Measurements from ENCODE around the gene EIF4G1. TPM values are rescaled to one million over a fixed set of nuclear protein-coding genes. Genes with fewer than 3 reads are reported as not detected.
"Not testable (repeated sequence)": the region's sequence is repeated elsewhere in the genome, so short reads cannot be mapped to it uniquely, and the experiment has no call there.

EIF4G1 gene
- total RNA-seq, 1 experiment from 2014 or later: 496 TPM

GRCh38 chr3:184339451-184340135 lies 25.2 kb downstream of the EIF4G1 start:
- Histone ChIP-seq H3K79me2 (ENCODE audit: insufficient read depth, low read length) (peaks cover 22% of the 10 kb centered on the region; the same call in 1 of the 2 replicates), H3K4me1 (ENCODE audit: control insufficient read depth in 1 of 2, insufficient read depth in 2 of 2, low read length in 2 of 2) (peaks cover 2 to 29% of the 10 kb centered on the region in 2 experiments; a peak in 3 of 4 replicates)
- RAD21 ChIA-PET (ENCODE audit: low non-redundant PET in 1 of 2, low total read pairs in 2 of 2, uncharacterized antibody in 2 of 2, unreplicated experiment in 2 of 2); POLR2A ChIA-PET; DNase-seq (ENCODE audit: low read depth, low spot score); BruUV-seq (replicated peaks); H3K9me2 ChIP-seq (ENCODE audit: insufficient read depth); H3K4me3 ChIP-seq (replicated peaks in 1 of 2; ENCODE audit: low read depth in 1 of 2, low read length in 2 of 2); intact Hi-C loops (cut with micrococcal nuclease); ATAC-seq; H3K4me2 ChIP-seq (ENCODE audit: low read length); H3K9me3 ChIP-seq (ENCODE audit: control insufficient read depth in 1 of 2, insufficient read depth in 1 of 2, low read depth in 1 of 2, low read length in 2 of 2); H3K27ac ChIP-seq (ENCODE audit: low read depth, low read length); CTCF ChIA-PET; H3K27me3 ChIP-seq (ENCODE audit: insufficient read depth, low read length); H2AFZ ChIP-seq (ENCODE audit: low read depth, low read length, poor library complexity, severe bottlenecking); H4K20me1 ChIP-seq (ENCODE audit: insufficient read depth); H3K9ac ChIP-seq (ENCODE audit: low read length); H3K36me3 ChIP-seq (ENCODE audit: control insufficient read depth in 1 of 2, insufficient read depth in 2 of 2, low read length in 2 of 2): not testable (repeated sequence)

- no peak overlapping the region for H3K27ac ChIP-seq (ENCODE audit: low read depth, low read length)
- POLR2A ChIA-PET: no interaction called here
- CTCF ChIA-PET: no interaction called here
- no peak overlapping the region for H3K9ac ChIP-seq (ENCODE audit: low read length)
- H3K4me3 ChIP-seq (replicated peaks in 1 of 2; ENCODE audit: low read depth in 1 of 2, low read length in 2 of 2): no peak overlapping the region
- H3K4me1 ChIP-seq (ENCODE audit: control insufficient read depth in 1 of 2, insufficient read depth in 2 of 2, low read length in 2 of 2): peaks cover 11 to 24% of the 10 kb centered on the region in 2 experiments
- H3K9me2 ChIP-seq (ENCODE audit: insufficient read depth): no peaks in the 10 kb centered on the region
- ATAC-seq (no peak), DNase-seq (ENCODE audit: low read depth, low spot score) (no peak)
- H4K20me1 ChIP-seq (ENCODE audit: insufficient read depth): no peaks in the 10 kb centered on the region
- intact Hi-C loops (cut with micrococcal nuclease): no loop called here
- no peak for TF ChIP-seq ZFX (IDR thresholded peaks at IDR 0.05)
- no peak for TF ChIP-seq EZH2phosphoT487 (IDR thresholded peaks at IDR 0.05; ENCODE audit: borderline replicate concordance)
- no peak for TF ChIP-seq FOSL1 (IDR thresholded peaks at IDR 0.05; ENCODE audit: low read depth)
- H3K27me3 ChIP-seq (ENCODE audit: insufficient read depth, low read length): no peaks in the 10 kb centered on the region
- peaks cover 14% of the 10 kb centered on the region; the same call in 1 of the 2 replicates for H3K79me2 ChIP-seq (ENCODE audit: insufficient read depth, low read length)
- BruUV-seq (replicated peaks): no TSS peak
- no peak overlapping the region for H3K4me2 ChIP-seq (ENCODE audit: low read length)
- H2AFZ ChIP-seq (ENCODE audit: low read depth, low read length, poor library complexity, severe bottlenecking): no peak overlapping the region
- peaks cover 5 to 9% of the 10 kb centered on the region in 2 experiments; a peak in 2 of 4 replicates for H3K36me3 ChIP-seq (ENCODE audit: control insufficient read depth in 1 of 2, insufficient read depth in 2 of 2, low read length in 2 of 2)
- RAD21 ChIA-PET (ENCODE audit: low non-redundant PET in 1 of 2, low total read pairs in 2 of 2, uncharacterized antibody in 2 of 2, unreplicated experiment in 2 of 2): no interaction called here
- no peaks in the 10 kb centered on the region for H3K9me3 ChIP-seq (ENCODE audit: control insufficient read depth in 1 of 2, insufficient read depth in 1 of 2, low read depth in 1 of 2, low read length in 2 of 2)
These were observed 27.5 kb downstream of the EIF4G1 start for GRCh38 chr3:184341925-184342324.

Measured in HCT116 (cell line).